ENCODE measurements around the gene UBTD2. TPM values are rescaled to one million over a fixed set of nuclear protein-coding genes. Genes with fewer than 3 reads are reported as not detected.
A peak's percentile ranks its signal among the peaks of the same experiment; 100 is the strongest.

UBTD2 gene
- total and polyA plus RNA-seq, 2 donors (not counting 1 experiment from before 2014, with no cell fraction given), result 24.9 to 29.8 TPM

GRCh38 chr5:172245703-172246125 is 37.9 kb downstream of the UBTD2 start:
- H3K79me2 ChIP-seq (ENCODE audit: control insufficient read depth, insufficient read depth, low read length), result peaks cover 13% of the 10 kb centered on the region
- H3K4me2 ChIP-seq (ENCODE audit: extremely low read depth, insufficient read depth, low read length), result peak overlapping the region; percentile 8
- H3K36me3 ChIP-seq (ENCODE audit: control insufficient read depth, insufficient read depth, low read length), result peaks cover 2% of the 10 kb centered on the region
- H3K4me1 ChIP-seq (ENCODE audit: control insufficient read depth, extremely low read depth, insufficient read depth, low read length), result no peaks in the 10 kb centered on the region
- no peak overlapping the region for H3K4me3 ChIP-seq (replicated peaks in 1 of 4; ENCODE audit: control extremely low read depth in 1 of 4, insufficient read depth in 1 of 4, low read depth in 3 of 4, low read length in 4 of 4)
- no peaks in the 10 kb centered on the region for H3K9me3 ChIP-seq (ENCODE audit: control insufficient read depth, insufficient read depth, low read depth, low read length)
- no peak overlapping the region for H3K27ac ChIP-seq (ENCODE audit: insufficient read depth, low read length)
- TF ChIP-seq EZH2 (IDR thresholded peaks at IDR 0.05; ENCODE audit: low read length, missing control alignments) (no peak), CTCF (conservative IDR thresholded peaks at IDR 0.05 in 1 of 2, IDR thresholded peaks at IDR 0.05 in 1 of 2; ENCODE audit: low read depth in 1 of 2, low read length in 2 of 2) (no peak)
- H3K27me3 ChIP-seq (ENCODE audit: control insufficient read depth, insufficient read depth, low read length), result no peaks in the 10 kb centered on the region
- H2AFZ ChIP-seq (ENCODE audit: low read length), result no peak overlapping the region
- peak; percentile 11 to 42 for DNase-seq (ENCODE audit: low read depth in 2 of 2)
- no peak overlapping the region for H3K9ac ChIP-seq (ENCODE audit: insufficient read depth, low read length)
- H4K20me1 ChIP-seq (ENCODE audit: control insufficient read depth, extremely low read depth, insufficient read depth, low read length), result no peaks in the 10 kb centered on the region

- Histone ChIP-seq H3K4me3 (replicated peaks in 1 of 4; ENCODE audit: control extremely low read depth in 1 of 4, insufficient read depth in 1 of 4, low read depth in 3 of 4, low read length in 4 of 4) (no peak overlapping the region), H4K20me1 (ENCODE audit: control insufficient read depth, extremely low read depth, insufficient read depth, low read length) (no peaks in the 10 kb centered on the region), H2AFZ (ENCODE audit: low read length) (no peak overlapping the region), H3K27ac (ENCODE audit: insufficient read depth, low read length) (no peak overlapping the region), H3K79me2 (ENCODE audit: control insufficient read depth, insufficient read depth, low read length) (peaks cover 13% of the 10 kb centered on the region), H3K9ac (ENCODE audit: insufficient read depth, low read length) (no peak overlapping the region), H3K9me3 (ENCODE audit: control insufficient read depth, insufficient read depth, low read depth, low read length) (no peaks in the 10 kb centered on the region), H3K36me3 (ENCODE audit: control insufficient read depth, insufficient read depth, low read length) (peaks cover 2% of the 10 kb centered on the region), H3K27me3 (ENCODE audit: control insufficient read depth, insufficient read depth, low read length) (no peaks in the 10 kb centered on the region), H3K4me2 (ENCODE audit: extremely low read depth, insufficient read depth, low read length) (no peak overlapping the region), H3K4me1 (ENCODE audit: control insufficient read depth, extremely low read depth, insufficient read depth, low read length) (no peaks in the 10 kb centered on the region)
- TF ChIP-seq CTCF (conservative IDR thresholded peaks at IDR 0.05 in 1 of 2, IDR thresholded peaks at IDR 0.05 in 1 of 2; ENCODE audit: low read depth in 1 of 2, low read length in 2 of 2) (no peak), EZH2 (IDR thresholded peaks at IDR 0.05; ENCODE audit: low read length, missing control alignments) (no peak)
- DNase-seq (ENCODE audit: low read depth in 2 of 2), result no peak
Measured at GRCh38 chr5:172245046-172245445, 38.5 kb downstream of the UBTD2 start.

GRCh38 chr5:172243302-172243701 is 40.3 kb downstream of the UBTD2 start:
- H3K4me3 ChIP-seq (replicated peaks in 1 of 4; ENCODE audit: control extremely low read depth in 1 of 4, insufficient read depth in 1 of 4, low read depth in 3 of 4, low read length in 4 of 4), result no peak overlapping the region
- no peaks in the 10 kb centered on the region for H4K20me1 ChIP-seq (ENCODE audit: control insufficient read depth, extremely low read depth, insufficient read depth, low read length)

More at GRCh38 chr5:172243302-172243701, 40.3 kb downstream of the UBTD2 start:
- Histone ChIP-seq H3K9me3 (ENCODE audit: control insufficient read depth, insufficient read depth, low read depth, low read length) (no peaks in the 10 kb centered on the region), H3K79me2 (ENCODE audit: control insufficient read depth, insufficient read depth, low read length) (peaks cover 15% of the 10 kb centered on the region), H3K36me3 (ENCODE audit: control insufficient read depth, insufficient read depth, low read length) (peaks cover 2% of the 10 kb centered on the region), H3K9ac (ENCODE audit: insufficient read depth, low read length) (no peak overlapping the region), H3K4me2 (ENCODE audit: extremely low read depth, insufficient read depth, low read length) (no peak overlapping the region), H3K27me3 (ENCODE audit: control insufficient read depth, insufficient read depth, low read length) (no peaks in the 10 kb centered on the region), H3K4me1 (ENCODE audit: control insufficient read depth, extremely low read depth, insufficient read depth, low read length) (no peaks in the 10 kb centered on the region), H2AFZ (ENCODE audit: low read length) (no peak overlapping the region), H3K27ac (ENCODE audit: insufficient read depth, low read length) (no peak overlapping the region)
- DNase-seq (ENCODE audit: low read depth in 2 of 2), result no peak
- no peak for TF ChIP-seq EZH2 (IDR thresholded peaks at IDR 0.05; ENCODE audit: low read length, missing control alignments)
- no peak for TF ChIP-seq CTCF (conservative IDR thresholded peaks at IDR 0.05 in 1 of 2, IDR thresholded peaks at IDR 0.05 in 1 of 2; ENCODE audit: low read depth in 1 of 2, low read length in 2 of 2)

All from fibroblast of lung (primary cell).